ENCODE data around the gene ETV5. TPM values are rescaled to one million over a fixed set of nuclear protein-coding genes. Genes with fewer than 3 reads are reported as not detected.

Gene ETV5
- polyA plus RNA-seq, 1 of the 3 experiments (the other 2 are of a cell fraction), result 20.9 TPM

- TF ChIP-seq TEAD4 (IDR thresholded peaks at IDR 0.05; ENCODE audit: borderline replicate concordance, insufficient read depth), result no peak
- no peak for TF ChIP-seq SIN3A (IDR thresholded peaks at IDR 0.05; ENCODE audit: borderline replicate concordance, low read depth, low read length)
- no peak for TF ChIP-seq CHD2 (IDR thresholded peaks at IDR 0.05; ENCODE audit: low read length, partially characterized antibody)
- TF ChIP-seq PBX3 (IDR thresholded peaks at IDR 0.05), result no peak
Measured at GRCh38 chr3:186004209-186004608, 104.7 kb downstream of the ETV5 start (continued).

- CTCF ChIA-PET, result interaction anchor here (0.6 to 1.4 kb wide), 12 partner anchors 9 to 540 kb away, joined by 3 to 6 read pairs (median 4); no protein-coding TSS in a partner anchor
- H4K20me1 ChIP-seq (ENCODE audit: insufficient read depth), result no peaks in the 10 kb centered on the region
- peaks cover 6% of the 10 kb centered on the region; the same call in 1 of the 2 replicates for H3K27me3 ChIP-seq (ENCODE audit: insufficient read depth)
- no peak overlapping the region for H3K27ac ChIP-seq (ENCODE audit: low read depth in 2 of 2, low read length in 1 of 2)
- no peaks in the 10 kb centered on the region for H3F3A ChIP-seq (replicated peaks; ENCODE audit: insufficient read depth)
- no peak overlapping the region for H3K9ac ChIP-seq
- no peak overlapping the region for H3K4me2 ChIP-seq
- H3K79me2 ChIP-seq (ENCODE audit: insufficient read depth), result no peaks in the 10 kb centered on the region
- TF ChIP-seq FOXM1 (IDR thresholded peaks at IDR 0.05; ENCODE audit: low read depth) (no peak), IRF3 (IDR thresholded peaks at IDR 0.05; ENCODE audit: low read depth, low read length) (no peak), SIN3A (IDR thresholded peaks at IDR 0.05; ENCODE audit: borderline replicate concordance, low read depth, low read length) (no peak), MEF2A (IDR thresholded peaks at IDR 0.05; ENCODE audit: borderline replicate concordance, low read depth) (no peak), CHD2 (IDR thresholded peaks at IDR 0.05; ENCODE audit: low read length, partially characterized antibody) (no peak), ELF1 (IDR thresholded peaks at IDR 0.05) (no peak), RFX5 (IDR thresholded peaks at IDR 0.05; ENCODE audit: low read length) (no peak), RAD21 (IDR thresholded peaks at IDR 0.05; ENCODE audit: low read length) (no peak), REST (IDR thresholded peaks at IDR 0.05; ENCODE audit: low read depth, low read length) (no peak), EP300 (IDR thresholded peaks at IDR 0.05; ENCODE audit: borderline replicate concordance in 1 of 2, low read depth in 1 of 2, low read length in 1 of 2) (no peak), PBX3 (IDR thresholded peaks at IDR 0.05) (no peak), MAX (IDR thresholded peaks at IDR 0.05; ENCODE audit: low read depth) (no peak)
- no peak overlapping the region for H3K4me3 ChIP-seq (ENCODE audit: low read depth in 2 of 2, low read length in 1 of 2)
- 74% methylated on average over 5 of the region's 5 CpGs for whole genome bisulfite sequencing (ENCODE audit: low lambda C conversion rate)
- H3K36me3 ChIP-seq (replicated peaks in 1 of 2; ENCODE audit: control insufficient read depth in 1 of 2, insufficient read depth in 2 of 2, low read length in 1 of 2), result no peaks in the 10 kb centered on the region
- no peak overlapping the region for H2AFZ ChIP-seq (ENCODE audit: low read depth)
- POLR2A ChIA-PET, result no interaction called here
- no peak for DNase-seq
- H3K4me1 ChIP-seq (ENCODE audit: control insufficient read depth in 1 of 2, insufficient read depth in 2 of 2, low read depth in 1 of 2, low read length in 1 of 2), result no peaks in the 10 kb centered on the region; a peak in 1 of 4 replicates
- H3K9me2 ChIP-seq, result no peaks in the 10 kb centered on the region
- H3K9me3 ChIP-seq, result no peaks in the 10 kb centered on the region
Measured at GRCh38 chr3:186003610-186004009, 105.3 kb downstream of the ETV5 start.
